Breast epithelium (tissue), 3 donors: Measurements from ENCODE around the gene PIK3R5.

Experiments used
- POLR2A ChIP-seq: fragments of 450-650 bp; IDR thresholded peaks from one replicate; pipeline ENCODE4 v1.6.1; 2016; ENCODE audit warnings: antibody characterized with exemption, mild to moderate bottlenecking, moderate library complexity
- POLR2AphosphoS5 ChIP-seq, 3 donors: sonication (generic); formaldehyde crosslinking; IDR thresholded peaks; one replicate each; pipeline ENCODE4 v1.6.1; 2017; ENCODE audit warnings: antibody characterized with exemption in 3 of 3
- TF ChIP-seq, protein P1 (sequence below), 3 donors: fragments of 450-650 bp; IDR thresholded peaks; one replicate each; pipeline ENCODE4 v1.5.1; 2016 to 2017; ENCODE audit warnings: antibody characterized with exemption in 3 of 3, mild to moderate bottlenecking in 3 of 3, moderate library complexity in 3 of 3

- TF ChIP-seq, protein P1, sequence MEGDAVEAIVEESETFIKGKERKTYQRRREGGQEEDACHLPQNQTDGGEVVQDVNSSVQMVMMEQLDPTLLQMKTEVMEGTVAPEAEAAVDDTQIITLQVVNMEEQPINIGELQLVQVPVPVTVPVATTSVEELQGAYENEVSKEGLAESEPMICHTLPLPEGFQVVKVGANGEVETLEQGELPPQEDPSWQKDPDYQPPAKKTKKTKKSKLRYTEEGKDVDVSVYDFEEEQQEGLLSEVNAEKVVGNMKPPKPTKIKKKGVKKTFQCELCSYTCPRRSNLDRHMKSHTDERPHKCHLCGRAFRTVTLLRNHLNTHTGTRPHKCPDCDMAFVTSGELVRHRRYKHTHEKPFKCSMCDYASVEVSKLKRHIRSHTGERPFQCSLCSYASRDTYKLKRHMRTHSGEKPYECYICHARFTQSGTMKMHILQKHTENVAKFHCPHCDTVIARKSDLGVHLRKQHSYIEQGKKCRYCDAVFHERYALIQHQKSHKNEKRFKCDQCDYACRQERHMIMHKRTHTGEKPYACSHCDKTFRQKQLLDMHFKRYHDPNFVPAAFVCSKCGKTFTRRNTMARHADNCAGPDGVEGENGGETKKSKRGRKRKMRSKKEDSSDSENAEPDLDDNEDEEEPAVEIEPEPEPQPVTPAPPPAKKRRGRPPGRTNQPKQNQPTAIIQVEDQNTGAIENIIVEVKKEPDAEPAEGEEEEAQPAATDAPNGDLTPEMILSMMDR (IDR thresholded peaks at IDR 0.05) = no peak
- TF ChIP-seq POLR2AphosphoS5 (IDR thresholded peaks at IDR 0.05) = no peak
- no peak for TF ChIP-seq POLR2A
Measured at GRCh38 chr17:8836821-8837562, 128.5 kb downstream of the PIK3R5 start.
